Inflammatory macrophage (primary cell): Measurements from ENCODE around the gene IFNA14.
A peak's percentile ranks its signal among the peaks of the same experiment; 100 is the strongest.
"Not testable (repeated sequence)": the region's sequence is repeated elsewhere in the genome, so short reads cannot be mapped to it uniquely, and the experiment has no call there.

Source experiments
- DNase-seq, 2 donors: peaks; one replicate each; pipeline ENCODE4 v3.0.0-alpha.2; 2020 to 2022
- total RNA-seq, 18 experiments: gene quantifications; one replicate each; lab custom pipeline; 2026; ENCODE audit warnings: mixed read lengths in 6 of 18, inconsistent platforms in 2 of 18; lab: John Stamatoyannopoulos, UW

Gene IFNA14
- total RNA-seq, result 0 to 0.07 (median 0) reads per million in 18 experiments

GRCh38 chr9:21239911-21240310 lies at the start of gene IFNA14:
Gene IFNA14 (minus strand): TSS chr9:21240005. CDS start chr9:21239935, 70 bp downstream.
- peak; percentile 23 to 67 for DNase-seq

- DNase-seq, result no peak
Measured at GRCh38 chr9:21287280-21287679, 47.5 kb upstream of the IFNA14 start.

- DNase-seq, result peak; percentile 80 to 91
Measured at GRCh38 chr9:21286659-21287058, 46.9 kb upstream of the IFNA14 start.

GRCh38 chr9:21286099-21286498 lies 46.3 kb upstream of the IFNA14 start:
- no peak for DNase-seq

- peak; percentile 72 to 84 for DNase-seq
Measured at GRCh38 chr9:21281275-21281674, 41.5 kb upstream of the IFNA14 start.

- DNase-seq, result no peak
Measured at GRCh38 chr9:21268347-21268657, 28.5 kb upstream of the IFNA14 start.

GRCh38 chr9:21267485-21268346 lies 27.9 kb upstream of the IFNA14 start:
- DNase-seq, result no peak

- no peak for DNase-seq
Measured at GRCh38 chr9:21266733-21267484, 27.1 kb upstream of the IFNA14 start.

GRCh38 chr9:21265421-21266189 lies 25.8 kb upstream of the IFNA14 start:
- DNase-seq, result no peak

- no peak for DNase-seq
Measured at GRCh38 chr9:21255538-21256212, 15.9 kb upstream of the IFNA14 start.

GRCh38 chr9:21252721-21253547 lies 13.1 kb upstream of the IFNA14 start:
- DNase-seq, result peak; percentile 77 to 80

GRCh38 chr9:21251638-21252037 lies 11.8 kb upstream of the IFNA14 start:
- no peak for DNase-seq

- DNase-seq, result no peak
Measured at GRCh38 chr9:21251190-21251589, 11.4 kb upstream of the IFNA14 start.

- peak; percentile 8 to 88 for DNase-seq
Measured at GRCh38 chr9:21244836-21245235, 5.0 kb upstream of the IFNA14 start.

- not testable (repeated sequence) for DNase-seq
Measured at GRCh38 chr9:21236360-21236714, 3.5 kb downstream of the IFNA14 start.

GRCh38 chr9:21235468-21236359 lies 4.1 kb downstream of the IFNA14 start:
- DNase-seq, result peak; percentile 76 to 80

- DNase-seq, result no peak
Measured at GRCh38 chr9:21234153-21234687, 5.6 kb downstream of the IFNA14 start.

- no peak for DNase-seq
Measured at GRCh38 chr9:21233258-21233657, 6.5 kb downstream of the IFNA14 start.

GRCh38 chr9:21228122-21228521 lies 11.7 kb downstream of the IFNA14 start, which contains the start of gene IFNA17:
Gene IFNA17 (minus strand): TSS chr9:21228222. CDS start chr9:21228173, 49 bp downstream.
- DNase-seq, result no peak

- not testable (repeated sequence) for DNase-seq
Measured at GRCh38 chr9:21217211-21217610, 22.6 kb downstream of the IFNA14 start, which contains the start of gene IFNA16. Gene IFNA16 (minus strand): TSS chr9:21217311. CDS start chr9:21217305, 6 bp downstream.
